ENCODE measurements around the gene PLCH1. TPM values are rescaled to one million over a fixed set of nuclear protein-coding genes. Genes with fewer than 3 reads are reported as not detected.

The PLCH1 gene
- total and polyA plus RNA-seq, 3 donors from 2014 or later, result 23.2 to 32.1 (median 29.3) TPM

DNA sequence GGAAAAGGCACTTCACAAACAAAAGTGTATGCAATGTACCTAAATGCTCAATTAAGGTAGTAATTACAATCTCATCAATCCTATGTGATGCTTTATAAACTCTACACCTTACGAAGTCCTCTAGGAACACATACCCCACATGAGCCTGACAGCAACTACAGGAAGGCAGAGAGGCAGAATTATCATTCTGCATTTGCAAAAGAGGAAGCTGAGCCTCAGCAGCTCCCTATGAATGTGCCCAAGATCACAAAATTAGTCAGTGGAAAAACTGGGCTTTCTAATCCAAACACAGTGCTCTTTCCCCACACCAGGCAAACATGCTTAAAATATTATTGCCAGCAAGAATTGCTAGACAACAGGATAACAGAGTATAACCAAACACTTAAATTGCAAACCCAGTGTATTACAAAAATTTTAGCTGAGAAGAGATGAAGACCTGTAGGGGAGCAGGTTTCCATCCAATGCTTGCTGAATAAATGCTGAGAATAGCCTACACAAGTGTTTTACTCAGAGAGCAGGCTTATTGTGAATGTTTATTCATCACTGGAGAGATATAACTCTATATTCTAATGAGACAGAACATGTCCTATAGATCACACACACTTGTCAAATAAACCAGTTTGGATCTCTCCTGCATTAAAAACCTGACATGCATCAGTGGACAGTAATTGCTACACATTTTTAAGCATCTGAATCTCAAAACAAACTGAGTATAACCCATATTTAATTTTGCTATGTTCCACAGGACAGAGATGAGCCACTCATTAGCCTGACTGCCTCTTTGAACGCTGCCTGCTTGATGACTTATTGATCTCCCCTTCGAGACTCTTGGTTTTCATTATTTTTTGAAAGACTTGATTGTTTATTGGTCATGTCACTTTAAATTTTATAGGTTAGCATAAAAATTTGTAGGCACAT is 62.2 kb downstream of the PLCH1 start:
- WGBS, 2 donors, result 87 to 88% methylated on average over 3 of the region's 3 CpGs
- no peak for TF ChIP-seq POLR2A (IDR thresholded peaks at IDR 0.05)
- TF ChIP-seq, protein P1, sequence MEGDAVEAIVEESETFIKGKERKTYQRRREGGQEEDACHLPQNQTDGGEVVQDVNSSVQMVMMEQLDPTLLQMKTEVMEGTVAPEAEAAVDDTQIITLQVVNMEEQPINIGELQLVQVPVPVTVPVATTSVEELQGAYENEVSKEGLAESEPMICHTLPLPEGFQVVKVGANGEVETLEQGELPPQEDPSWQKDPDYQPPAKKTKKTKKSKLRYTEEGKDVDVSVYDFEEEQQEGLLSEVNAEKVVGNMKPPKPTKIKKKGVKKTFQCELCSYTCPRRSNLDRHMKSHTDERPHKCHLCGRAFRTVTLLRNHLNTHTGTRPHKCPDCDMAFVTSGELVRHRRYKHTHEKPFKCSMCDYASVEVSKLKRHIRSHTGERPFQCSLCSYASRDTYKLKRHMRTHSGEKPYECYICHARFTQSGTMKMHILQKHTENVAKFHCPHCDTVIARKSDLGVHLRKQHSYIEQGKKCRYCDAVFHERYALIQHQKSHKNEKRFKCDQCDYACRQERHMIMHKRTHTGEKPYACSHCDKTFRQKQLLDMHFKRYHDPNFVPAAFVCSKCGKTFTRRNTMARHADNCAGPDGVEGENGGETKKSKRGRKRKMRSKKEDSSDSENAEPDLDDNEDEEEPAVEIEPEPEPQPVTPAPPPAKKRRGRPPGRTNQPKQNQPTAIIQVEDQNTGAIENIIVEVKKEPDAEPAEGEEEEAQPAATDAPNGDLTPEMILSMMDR (IDR thresholded peaks at IDR 0.05), result no peak
- Histone ChIP-seq H3K4me1 (no peaks in the 10 kb centered on the region), H3K27ac (no peak overlapping the region), H3K36me3 (ENCODE audit: low read depth, missing control alignments) (no peaks in the 10 kb centered on the region), H3K27me3 (no peaks in the 10 kb centered on the region), H3K4me3 (no peak overlapping the region), H3K9me3 (no peaks in the 10 kb centered on the region)
- intact Hi-C loops (cut with DNase I; ENCODE audit: low total_unique reads), result no loop called here
- DNase-seq, result no peak

DNA sequence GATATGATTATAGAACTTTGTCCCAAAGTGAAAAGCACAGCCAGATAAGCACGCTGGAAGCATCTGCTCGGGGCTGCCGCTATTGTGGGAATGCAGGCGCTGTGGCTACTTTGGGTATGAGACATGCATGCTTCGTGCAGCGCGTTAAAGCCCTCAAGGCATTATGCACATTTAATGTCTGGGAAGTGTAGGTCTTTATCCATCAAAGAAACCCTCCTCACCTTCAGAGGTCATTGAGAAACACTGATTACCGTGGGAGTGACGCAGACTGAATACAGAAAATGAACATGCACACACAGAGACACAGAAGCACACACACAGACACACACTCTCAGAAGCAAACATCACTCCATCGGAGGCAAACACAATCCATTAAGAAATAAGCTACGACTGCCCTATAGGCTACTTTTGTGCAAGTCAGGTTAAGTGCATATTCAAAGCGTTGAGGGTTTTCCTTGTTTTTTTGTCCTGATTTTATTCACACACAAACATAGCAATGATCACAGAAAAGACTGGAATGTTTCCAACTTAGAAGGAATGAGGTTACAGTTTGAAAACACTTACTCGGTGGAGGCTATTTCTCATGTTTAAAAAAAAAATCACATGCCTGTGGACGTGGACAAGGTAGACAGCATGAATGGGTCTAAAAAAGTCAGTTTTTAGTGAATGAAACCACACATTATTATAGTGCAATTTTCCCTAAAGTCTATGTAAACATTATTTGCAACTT is 68.5 kb downstream of the PLCH1 start:
- WGBS, 2 donors, result 25 to 37% methylated on average over 14 of the region's 14 CpGs

DNA sequence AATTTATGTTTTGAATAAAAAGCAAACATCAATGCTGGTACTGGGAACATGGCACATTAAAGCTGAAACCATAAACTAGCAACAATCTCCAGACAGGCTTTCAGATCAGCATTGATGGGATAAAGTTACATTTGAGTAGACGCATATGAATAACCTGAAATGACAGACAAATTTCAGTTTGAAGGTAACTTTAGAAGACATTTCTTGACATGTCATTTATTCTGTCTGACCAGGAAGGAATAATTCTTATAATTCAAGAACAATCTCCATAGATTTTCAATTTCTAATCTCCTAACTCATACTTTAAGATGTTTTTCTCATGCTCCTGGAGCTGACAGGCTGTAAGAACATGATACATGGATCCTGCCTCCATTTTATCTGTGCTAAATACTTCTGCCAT is 69.8 kb downstream of the PLCH1 start:
- no peaks in the 10 kb centered on the region for H3K36me3 ChIP-seq (ENCODE audit: low read depth, missing control alignments)
- no peak overlapping the region for H3K27ac ChIP-seq
- H3K27me3 ChIP-seq, result no peaks in the 10 kb centered on the region
- no peak for TF ChIP-seq POLR2A (IDR thresholded peaks at IDR 0.05)
- TF ChIP-seq, protein P1 (IDR thresholded peaks at IDR 0.05), result no peak
- 72 to 86% methylated on average over 1 of the region's 1 CpG for WGBS, 2 donors
- intact Hi-C loops (cut with DNase I; ENCODE audit: low total_unique reads), result no loop called here
- H3K9me3 ChIP-seq, result no peaks in the 10 kb centered on the region
- H3K4me1 ChIP-seq, result no peaks in the 10 kb centered on the region
- H3K4me3 ChIP-seq, result no peak overlapping the region
- no peak for DNase-seq

More for the DNA sequence above, 68.5 kb downstream of the PLCH1 start:
- H3K27ac ChIP-seq, result no peak overlapping the region
- no peaks in the 10 kb centered on the region for H3K27me3 ChIP-seq
- H3K4me3 ChIP-seq, result no peak overlapping the region
- TF ChIP-seq, protein P1 (IDR thresholded peaks at IDR 0.05), result no peak
- no peak for TF ChIP-seq POLR2A (IDR thresholded peaks at IDR 0.05)
- intact Hi-C loops (cut with DNase I; ENCODE audit: low total_unique reads), result no loop called here
- no peaks in the 10 kb centered on the region for H3K36me3 ChIP-seq (ENCODE audit: low read depth, missing control alignments)
- no peaks in the 10 kb centered on the region for H3K4me1 ChIP-seq
- no peaks in the 10 kb centered on the region for H3K9me3 ChIP-seq
- peak; percentile 75 for DNase-seq

DNA sequence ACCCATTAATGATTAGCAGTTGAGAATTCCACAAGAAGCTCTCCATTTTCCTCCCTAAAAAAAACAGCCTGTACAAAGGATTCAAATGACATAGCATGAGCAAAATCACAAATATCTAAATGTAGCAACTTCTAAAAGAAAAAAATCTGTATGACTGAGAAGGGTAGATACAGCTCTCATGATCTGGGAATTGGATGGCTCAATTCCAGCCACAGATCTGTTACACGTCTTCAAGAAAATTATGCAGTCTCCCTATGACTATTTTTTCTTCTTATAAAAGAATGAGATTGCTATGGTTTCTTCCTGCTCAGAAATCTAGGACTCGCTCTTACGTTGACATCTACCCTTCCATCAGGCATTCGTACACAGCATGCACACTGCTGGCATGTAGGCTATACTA is 71.5 kb downstream of the PLCH1 start:
- TF ChIP-seq POLR2A (IDR thresholded peaks at IDR 0.05), result no peak
- TF ChIP-seq, protein P1 (IDR thresholded peaks at IDR 0.05), result no peak
- Histone ChIP-seq H3K27me3 (no peaks in the 10 kb centered on the region), H3K9me3 (no peaks in the 10 kb centered on the region), H3K4me3 (no peak overlapping the region), H3K4me1 (no peaks in the 10 kb centered on the region), H3K27ac (no peak overlapping the region), H3K36me3 (ENCODE audit: low read depth, missing control alignments) (no peaks in the 10 kb centered on the region)
- 67 to 77% methylated on average over 4 of the region's 4 CpGs for WGBS, 2 donors
- intact Hi-C loops (cut with DNase I; ENCODE audit: low total_unique reads), result no loop called here
- peak; percentile 21 for DNase-seq
